ENCODE data around the gene MBOAT1. TPM values are rescaled to one million over a fixed set of nuclear protein-coding genes. Genes with fewer than 3 reads are reported as not detected.

The MBOAT1 gene
- total RNA-seq, 1 donor: 9.9 TPM

- Histone ChIP-seq H3K27me3 (ENCODE audit: insufficient read depth, low read length) (no peaks in the 10 kb centered on the region), H3K4me1 (ENCODE audit: insufficient read depth, low read length) (peaks cover 48% of the 10 kb centered on the region), H3K4me3 (ENCODE audit: low read length) (no peak overlapping the region), H3K9me3 (ENCODE audit: low read depth, low read length) (no peaks in the 10 kb centered on the region)
Observed at GRCh38 chr6:20175810-20176410, 36.4 kb downstream of the MBOAT1 start.

GRCh38 chr6:20173833-20174792 is 38.2 kb downstream of the MBOAT1 start:
- H3K27me3 ChIP-seq (ENCODE audit: insufficient read depth, low read length): no peaks in the 10 kb centered on the region
- H3K4me1 ChIP-seq (ENCODE audit: insufficient read depth, low read length): peaks cover 64% of the 10 kb centered on the region
- no peak overlapping the region for H3K4me3 ChIP-seq (ENCODE audit: low read length)
- H3K9me3 ChIP-seq (ENCODE audit: low read depth, low read length): no peaks in the 10 kb centered on the region

GRCh38 chr6:20172842-20173456 is 39.3 kb downstream of the MBOAT1 start:
- no peak overlapping the region for H3K4me3 ChIP-seq (ENCODE audit: low read length)
- no peaks in the 10 kb centered on the region for H3K27me3 ChIP-seq (ENCODE audit: insufficient read depth, low read length)
- no peaks in the 10 kb centered on the region for H3K9me3 ChIP-seq (ENCODE audit: low read depth, low read length)
- peaks cover 71% of the 10 kb centered on the region for H3K4me1 ChIP-seq (ENCODE audit: insufficient read depth, low read length)

DNA sequence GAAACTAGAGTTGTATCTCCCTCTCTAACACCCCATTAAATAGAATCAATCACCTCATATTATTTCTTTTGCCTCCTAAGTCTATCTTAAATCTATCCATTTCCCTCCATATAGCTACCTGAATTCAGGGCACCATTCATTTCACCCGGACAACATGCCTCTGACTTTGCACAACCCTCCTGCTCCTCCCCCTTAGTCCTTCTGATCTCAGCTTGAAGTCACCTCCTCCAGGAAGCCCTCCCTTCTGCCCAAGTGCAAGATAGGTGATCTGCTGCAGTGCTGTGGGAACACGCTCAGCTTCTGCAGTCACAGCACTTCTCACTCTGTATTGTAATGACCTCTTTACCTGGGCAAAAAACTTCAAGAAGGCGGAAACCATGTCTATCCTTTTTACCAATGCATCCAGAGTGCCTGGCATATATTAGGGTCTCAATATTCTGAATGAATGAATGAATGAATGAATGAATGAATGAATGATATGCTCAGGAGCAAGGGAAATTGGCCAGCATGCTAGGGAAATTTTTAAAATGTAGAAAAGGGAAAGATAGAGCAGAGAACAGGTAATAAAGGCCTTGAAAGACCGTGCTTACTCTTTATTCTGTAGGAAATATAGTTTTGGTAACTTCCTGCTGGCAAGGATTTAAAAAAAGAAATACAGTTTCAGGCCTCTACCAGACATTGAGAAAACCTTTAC is 41.7 kb downstream of the MBOAT1 start:
- peaks cover 84% of the 10 kb centered on the region for H3K4me1 ChIP-seq (ENCODE audit: insufficient read depth, low read length)

GRCh38 chr6:20169786-20170185 is 42.5 kb downstream of the MBOAT1 start:
- Histone ChIP-seq H3K27me3 (ENCODE audit: insufficient read depth, low read length) (no peaks in the 10 kb centered on the region), H3K9me3 (ENCODE audit: low read depth, low read length) (no peaks in the 10 kb centered on the region), H3K4me1 (ENCODE audit: insufficient read depth, low read length) (peaks cover 75% of the 10 kb centered on the region), H3K4me3 (ENCODE audit: low read length) (no peak overlapping the region)

More for the DNA sequence above, 41.7 kb downstream of the MBOAT1 start:
- no peaks in the 10 kb centered on the region for H3K27me3 ChIP-seq (ENCODE audit: insufficient read depth, low read length)
- H3K4me3 ChIP-seq (ENCODE audit: low read length): no peak overlapping the region
- no peaks in the 10 kb centered on the region for H3K9me3 ChIP-seq (ENCODE audit: low read depth, low read length)

DNA sequence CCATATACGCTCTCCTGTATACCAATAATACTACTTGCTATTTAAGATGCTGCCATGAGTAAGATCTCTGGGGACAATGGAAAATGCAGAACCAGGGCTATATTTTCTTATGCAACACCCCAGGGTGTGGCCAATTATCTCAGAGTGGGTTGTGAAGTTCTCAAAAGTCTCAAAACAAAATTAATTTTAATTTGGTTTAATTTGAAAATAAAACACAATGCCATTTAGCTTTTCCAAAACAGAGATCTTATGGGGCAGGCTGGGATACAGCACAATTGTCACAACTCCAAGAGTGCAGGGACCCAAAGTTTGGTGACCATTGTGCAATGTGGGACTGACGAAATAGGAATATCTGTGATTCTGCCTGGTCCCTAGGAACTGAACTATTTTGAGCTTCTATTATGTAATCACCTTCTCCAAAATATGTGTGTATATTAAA is 43.1 kb downstream of the MBOAT1 start:
- Histone ChIP-seq H3K27me3 (ENCODE audit: insufficient read depth, low read length) (no peaks in the 10 kb centered on the region), H3K4me3 (ENCODE audit: low read length) (no peak overlapping the region), H3K4me1 (ENCODE audit: insufficient read depth, low read length) (peaks cover 69% of the 10 kb centered on the region), H3K9me3 (ENCODE audit: low read depth, low read length) (no peaks in the 10 kb centered on the region)

- Histone ChIP-seq H3K4me3 (ENCODE audit: low read length) (no peak overlapping the region), H3K4me1 (ENCODE audit: insufficient read depth, low read length) (peaks cover 65% of the 10 kb centered on the region), H3K9me3 (ENCODE audit: low read depth, low read length) (no peaks in the 10 kb centered on the region), H3K27me3 (ENCODE audit: insufficient read depth, low read length) (no peaks in the 10 kb centered on the region)
Observed at GRCh38 chr6:20168690-20169089, 43.6 kb downstream of the MBOAT1 start.

GRCh38 chr6:20167601-20168000 is 44.7 kb downstream of the MBOAT1 start:
- peaks cover 55% of the 10 kb centered on the region for H3K4me1 ChIP-seq (ENCODE audit: insufficient read depth, low read length)
- H3K9me3 ChIP-seq (ENCODE audit: low read depth, low read length): no peaks in the 10 kb centered on the region
- H3K4me3 ChIP-seq (ENCODE audit: low read length): no peak overlapping the region
- no peaks in the 10 kb centered on the region for H3K27me3 ChIP-seq (ENCODE audit: insufficient read depth, low read length)

- no peaks in the 10 kb centered on the region for H3K27me3 ChIP-seq (ENCODE audit: insufficient read depth, low read length)
- H3K4me1 ChIP-seq (ENCODE audit: insufficient read depth, low read length): peaks cover 47% of the 10 kb centered on the region
- H3K4me3 ChIP-seq (ENCODE audit: low read length): no peak overlapping the region
- no peaks in the 10 kb centered on the region for H3K9me3 ChIP-seq (ENCODE audit: low read depth, low read length)
Observed at GRCh38 chr6:20166210-20166609, 46.1 kb downstream of the MBOAT1 start.

GRCh38 chr6:20162515-20162914 is 49.8 kb downstream of the MBOAT1 start:
- Histone ChIP-seq H3K27me3 (ENCODE audit: insufficient read depth, low read length) (no peaks in the 10 kb centered on the region), H3K9me3 (ENCODE audit: low read depth, low read length) (no peaks in the 10 kb centered on the region), H3K4me3 (ENCODE audit: low read length) (no peak overlapping the region), H3K4me1 (ENCODE audit: insufficient read depth, low read length) (peaks cover 13% of the 10 kb centered on the region)

DNA sequence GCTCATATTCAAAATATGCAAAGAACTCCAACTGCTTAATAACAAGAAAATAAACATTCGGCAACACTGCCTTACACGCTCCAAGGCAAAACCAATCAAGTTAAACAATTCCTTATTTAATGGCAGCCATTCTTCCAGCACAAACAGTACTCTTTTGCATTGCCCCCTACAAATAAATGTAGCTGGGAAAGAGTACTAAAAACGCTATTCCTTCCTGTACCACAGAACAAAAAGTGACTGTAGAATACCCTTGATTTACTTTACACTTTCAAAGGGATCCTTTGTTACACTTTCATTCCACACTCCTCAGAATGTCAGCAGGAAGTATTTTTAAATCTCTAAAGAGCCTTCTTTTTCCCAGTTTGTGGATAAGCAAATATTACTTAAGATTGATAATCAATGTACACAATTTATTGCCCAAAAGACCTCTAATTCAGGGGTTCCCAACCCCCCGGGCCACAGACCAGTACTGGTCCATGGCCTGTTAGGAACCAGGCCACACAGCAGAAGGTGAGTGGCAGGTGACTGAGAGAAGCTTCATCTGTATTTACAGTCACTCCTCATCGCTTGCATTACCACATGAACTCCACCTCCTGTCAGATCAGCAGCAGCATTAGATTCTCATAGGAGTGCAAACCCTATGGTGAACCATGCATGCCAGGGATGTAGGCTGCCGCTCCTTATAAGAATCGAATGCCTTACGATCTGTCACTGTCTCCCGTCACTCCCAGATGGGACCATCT is 51.6 kb downstream of the MBOAT1 start:
- H3K27me3 ChIP-seq (ENCODE audit: insufficient read depth, low read length): no peaks in the 10 kb centered on the region
- H3K9me3 ChIP-seq (ENCODE audit: low read depth, low read length): no peaks in the 10 kb centered on the region
- no peaks in the 10 kb centered on the region for H3K4me1 ChIP-seq (ENCODE audit: insufficient read depth, low read length)
- H3K4me3 ChIP-seq (ENCODE audit: low read length): no peak overlapping the region

- Histone ChIP-seq H3K4me3 (ENCODE audit: low read length) (no peak overlapping the region), H3K9me3 (ENCODE audit: low read depth, low read length) (no peaks in the 10 kb centered on the region), H3K27me3 (ENCODE audit: insufficient read depth, low read length) (no peaks in the 10 kb centered on the region), H3K4me1 (ENCODE audit: insufficient read depth, low read length) (no peaks in the 10 kb centered on the region)
Observed at GRCh38 chr6:20159781-20160540, 52.3 kb downstream of the MBOAT1 start.

- Histone ChIP-seq H3K4me3 (ENCODE audit: low read length) (no peak overlapping the region), H3K4me1 (ENCODE audit: insufficient read depth, low read length) (no peaks in the 10 kb centered on the region), H3K27me3 (ENCODE audit: insufficient read depth, low read length) (no peaks in the 10 kb centered on the region), H3K9me3 (ENCODE audit: low read depth, low read length) (no peaks in the 10 kb centered on the region)
Observed at GRCh38 chr6:20159098-20159497, 53.2 kb downstream of the MBOAT1 start.

- Histone ChIP-seq H3K27me3 (ENCODE audit: insufficient read depth, low read length) (no peaks in the 10 kb centered on the region), H3K4me1 (ENCODE audit: insufficient read depth, low read length) (no peaks in the 10 kb centered on the region), H3K4me3 (ENCODE audit: low read length) (no peak overlapping the region)
Observed at GRCh38 chr6:20158676-20159075, 53.6 kb downstream of the MBOAT1 start.

More at GRCh38 chr6:20158676-20159075, 53.6 kb downstream of the MBOAT1 start:
- no peaks in the 10 kb centered on the region for H3K9me3 ChIP-seq (ENCODE audit: low read depth, low read length)

Measured in mononuclear cell (primary cell).